IMR-90 (cell line): ENCODE measurements around the gene SLC25A44. TPM values are rescaled to one million over a fixed set of nuclear protein-coding genes. Genes with fewer than 3 reads are reported as not detected.

ENCODE experiments used
- BHLHE40 ChIP-seq: fragments of 150-350 bp; IDR thresholded peaks from 2 replicates; pipeline ENCODE4 v1.6.1; 2016; ENCODE audit warnings: mild to moderate bottlenecking, low read depth, low read length
- CEBPB ChIP-seq: IDR thresholded peaks from 2 replicates; pipeline ENCODE4 v1.6.1; 2012; ENCODE audit warnings: low read depth, low read length, improper control_type of control experiment
- MAZ ChIP-seq: IDR thresholded peaks from 2 replicates; pipeline ENCODE4 v1.6.1; 2012; ENCODE audit warnings: low read depth, mild to moderate bottlenecking, low read length, improper control_type of control experiment, moderate library complexity, borderline replicate concordance
- RAD21 ChIP-seq: IDR thresholded peaks from 2 replicates; pipeline ENCODE4 v1.6.1; 2012; ENCODE audit warnings: low read length, improper control_type of control experiment
- RCOR1 ChIP-seq: IDR thresholded peaks from 2 replicates; pipeline ENCODE4 v1.6.1; 2012; ENCODE audit warnings: mild to moderate bottlenecking, low read length, improper control_type of control experiment; ENCODE audit not compliant: insufficient replicate concordance
- SMC3 ChIP-seq: fragments of 150-350 bp; IDR thresholded peaks from 2 replicates; pipeline ENCODE4 v1.6.1; 2016; ENCODE audit warnings: low read depth, mild to moderate bottlenecking, antibody characterized with exemption, low read length, moderate library complexity
- polyA plus RNA-seq, 3 experiments: library from polyadenylated mRNA; depleted of rRNA; stranded (reverse); fragments of >200 nt; gene quantifications; 2 replicates each; pipeline ENCODE4 v1.2.3, GENCODE V29; 2012; ENCODE audit warnings: low replicate concordance in 1 of 3
- total RNA-seq: library from RNA; depleted of rRNA; stranded (reverse); fragments of >200 nt; gene quantifications from 2 replicates; pipeline ENCODE4 v1.2.3, GENCODE V29; 2012
- TF ChIP-seq, protein P1 (sequence below): fragments of 150-350 bp; IDR thresholded peaks from 2 replicates; pipeline ENCODE4 v1.6.1; 2017; ENCODE audit warnings: mild to moderate bottlenecking, antibody characterized with exemption, low read length, low read depth

SLC25A44 gene
- total and polyA plus RNA-seq, 2 of the 4 experiments (the other 2 are of a cell fraction), result 12.7 to 20.2 TPM

DNA sequence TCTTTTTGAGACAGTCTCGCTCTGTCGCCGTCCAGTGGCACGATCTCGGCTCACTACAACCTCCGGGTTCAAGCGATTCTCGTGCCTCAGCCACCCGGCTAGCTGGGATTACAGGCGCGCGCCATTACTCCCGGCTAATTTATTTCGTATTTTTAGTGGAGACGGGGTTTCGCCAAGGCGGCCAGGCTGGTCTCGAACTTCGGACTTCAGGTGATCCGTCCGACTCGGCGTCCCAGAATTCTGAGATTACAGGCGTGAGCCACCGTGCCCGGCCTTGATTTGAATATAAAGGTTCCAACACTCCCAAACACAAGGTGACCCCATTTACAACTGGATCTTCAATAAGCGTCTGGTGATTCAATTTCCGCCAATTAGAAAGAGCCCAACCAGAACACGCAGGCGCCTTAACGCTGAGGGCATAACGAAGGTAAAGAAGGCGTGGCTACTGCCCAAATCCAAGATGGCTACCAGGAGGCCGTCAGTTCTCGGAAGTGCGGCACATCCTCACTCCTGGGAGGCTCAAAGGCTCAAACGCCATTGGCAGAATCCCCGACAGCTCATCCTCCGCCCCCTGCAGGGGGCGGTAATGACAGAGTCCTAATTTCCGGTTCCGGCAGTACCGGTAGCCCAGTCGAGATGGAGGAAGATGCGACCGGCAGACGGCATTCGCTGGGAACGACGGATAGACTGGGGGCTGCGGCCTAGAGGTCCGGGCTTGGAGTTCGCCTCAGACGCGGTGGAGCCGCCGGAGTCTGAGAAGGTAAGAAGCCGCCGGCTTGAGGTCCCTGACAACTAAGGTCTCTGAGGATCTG is at the start of gene SLC25A44 (continued):
- TF ChIP-seq, protein P1, sequence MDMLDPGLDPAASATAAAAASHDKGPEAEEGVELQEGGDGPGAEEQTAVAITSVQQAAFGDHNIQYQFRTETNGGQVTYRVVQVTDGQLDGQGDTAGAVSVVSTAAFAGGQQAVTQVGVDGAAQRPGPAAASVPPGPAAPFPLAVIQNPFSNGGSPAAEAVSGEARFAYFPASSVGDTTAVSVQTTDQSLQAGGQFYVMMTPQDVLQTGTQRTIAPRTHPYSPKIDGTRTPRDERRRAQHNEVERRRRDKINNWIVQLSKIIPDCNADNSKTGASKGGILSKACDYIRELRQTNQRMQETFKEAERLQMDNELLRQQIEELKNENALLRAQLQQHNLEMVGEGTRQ, result peak; percentile 54; the same call in 1 of the 2 replicates
- no peak for TF ChIP-seq RAD21
- TF ChIP-seq BHLHE40, result no peak
- TF ChIP-seq RCOR1, result no peak
- TF ChIP-seq MAZ, result peak; percentile 82; the same call in 1 of the 2 replicates
- TF ChIP-seq CEBPB, result peak; percentile 0; the same call in 1 of the 2 replicates
- TF ChIP-seq SMC3, result no peak
